Peyer's patch (tissue), 4 donors: Measurements from ENCODE around the gene OASL.

Experiments
- POLR2A ChIP-seq, 2 donors: fragments of 450-650 bp; IDR thresholded peaks; one replicate each; pipeline ENCODE4 v1.5.1; 2017; ENCODE audit warnings: antibody characterized with exemption in 2 of 2, mild to moderate bottlenecking in 2 of 2, moderate library complexity in 2 of 2
- TF ChIP-seq, protein P1 (sequence below), 6 experiments: fragments of 450-650 bp in 4 of 6; fragments of 200-600 bp in 2 of 6; sonication (generic) in 1 of 6; IDR thresholded peaks; one replicate each; pipeline ENCODE4 v1.5.1; 2017 to 2019; ENCODE audit warnings: antibody characterized with exemption in 6 of 6, mild to moderate bottlenecking in 3 of 6, moderate library complexity in 1 of 6

DNA sequence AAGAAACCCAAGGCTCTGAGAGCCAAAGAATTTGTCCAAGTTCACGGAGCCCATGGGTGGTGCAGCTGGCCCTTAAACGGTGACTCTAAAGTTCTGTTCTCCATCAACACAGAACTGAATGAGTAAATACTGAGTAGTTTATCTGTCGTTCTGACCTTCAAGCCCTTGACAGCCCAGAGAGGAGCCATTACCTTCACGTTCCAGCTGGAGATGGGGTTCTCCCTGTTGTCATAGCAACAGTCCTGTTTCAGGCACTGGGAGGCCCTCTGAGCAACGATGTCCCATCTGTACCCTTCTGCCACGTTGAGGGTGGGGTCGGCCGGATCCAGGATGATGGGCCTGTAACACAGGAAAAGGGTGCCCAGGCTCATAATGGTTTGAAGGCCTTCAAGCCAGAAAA is 15.2 kb downstream of the OASL start:
- no peak for TF ChIP-seq POLR2A (IDR thresholded peaks at IDR 0.05)
- TF ChIP-seq, protein P1, sequence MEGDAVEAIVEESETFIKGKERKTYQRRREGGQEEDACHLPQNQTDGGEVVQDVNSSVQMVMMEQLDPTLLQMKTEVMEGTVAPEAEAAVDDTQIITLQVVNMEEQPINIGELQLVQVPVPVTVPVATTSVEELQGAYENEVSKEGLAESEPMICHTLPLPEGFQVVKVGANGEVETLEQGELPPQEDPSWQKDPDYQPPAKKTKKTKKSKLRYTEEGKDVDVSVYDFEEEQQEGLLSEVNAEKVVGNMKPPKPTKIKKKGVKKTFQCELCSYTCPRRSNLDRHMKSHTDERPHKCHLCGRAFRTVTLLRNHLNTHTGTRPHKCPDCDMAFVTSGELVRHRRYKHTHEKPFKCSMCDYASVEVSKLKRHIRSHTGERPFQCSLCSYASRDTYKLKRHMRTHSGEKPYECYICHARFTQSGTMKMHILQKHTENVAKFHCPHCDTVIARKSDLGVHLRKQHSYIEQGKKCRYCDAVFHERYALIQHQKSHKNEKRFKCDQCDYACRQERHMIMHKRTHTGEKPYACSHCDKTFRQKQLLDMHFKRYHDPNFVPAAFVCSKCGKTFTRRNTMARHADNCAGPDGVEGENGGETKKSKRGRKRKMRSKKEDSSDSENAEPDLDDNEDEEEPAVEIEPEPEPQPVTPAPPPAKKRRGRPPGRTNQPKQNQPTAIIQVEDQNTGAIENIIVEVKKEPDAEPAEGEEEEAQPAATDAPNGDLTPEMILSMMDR (IDR thresholded peaks at IDR 0.05): no peak
